Activated T-helper 17 cell treated with anti-CD3 and anti-CD28 coated beads, Interleukin-2, amount 50 U/mL, for 72 hours (primary cell): ENCODE results near the gene CENPB. TPM values are rescaled to one million over a fixed set of nuclear protein-coding genes. Genes with fewer than 3 reads are reported as not detected.
A peak's percentile ranks its signal among the peaks of the same experiment; 100 is the strongest.

ENCODE experiments used
- ATAC-seq: fragments of 150-1000 bp; cut with Tn5 transposase; replicated peaks from 2 replicates; pipeline ENCODE4 v1.10.0; 2021; ENCODE audit warnings: mild to moderate bottlenecking, moderate library complexity
- H3K27ac Mint-ChIP-seq: one replicate; pipeline ENCODE4 v1.8.0; 2022; ENCODE audit warnings: mixed read lengths
- H3K27me3 Mint-ChIP-seq: one replicate; pipeline ENCODE4 v1.8.0; 2022; ENCODE audit warnings: mixed read lengths
- H3K36me3 Mint-ChIP-seq: one replicate; pipeline ENCODE4 v1.8.0; 2022; ENCODE audit warnings: low read depth, mild to moderate bottlenecking, mixed read lengths
- H3K4me1 Mint-ChIP-seq: one replicate; pipeline ENCODE4 v1.8.0; 2022; ENCODE audit warnings: mixed read lengths
- H3K4me3 Mint-ChIP-seq: one replicate; pipeline ENCODE4 v1.8.0; 2022; ENCODE audit warnings: mild to moderate bottlenecking, mixed read lengths
- H3K9me3 Mint-ChIP-seq: one replicate; pipeline ENCODE4 v1.8.0; 2022; ENCODE audit warnings: mixed read lengths
- total RNA-seq, 2 donors: library from RNA; stranded (reverse); gene quantifications; one replicate each; pipeline ENCODE4 v1.2.3, GENCODE V29; 2022

CENPB gene
- total RNA-seq, 2 donors from 2014 or later = 42.3 to 82.1 TPM

GRCh38 chr20:3758566-3758965, 28.0 kb downstream of the CENPB start:
- H3K27me3 Mint-ChIP-seq = no peaks in the 10 kb centered on the region
- no peaks in the 10 kb centered on the region for H3K9me3 Mint-ChIP-seq
- peaks cover 23% of the 10 kb centered on the region for H3K36me3 Mint-ChIP-seq
- H3K4me1 Mint-ChIP-seq = no peaks in the 10 kb centered on the region
- no peak for ATAC-seq
- H3K4me3 Mint-ChIP-seq = no peak overlapping the region
- no peak overlapping the region for H3K27ac Mint-ChIP-seq

GRCh38 chr20:3757268-3757667, 29.3 kb downstream of the CENPB start:
- H3K9me3 Mint-ChIP-seq = no peaks in the 10 kb centered on the region
- H3K27me3 Mint-ChIP-seq = no peaks in the 10 kb centered on the region
- H3K4me3 Mint-ChIP-seq = no peak overlapping the region
- H3K27ac Mint-ChIP-seq = no peak overlapping the region
- no peaks in the 10 kb centered on the region for H3K4me1 Mint-ChIP-seq
- peaks cover 23% of the 10 kb centered on the region for H3K36me3 Mint-ChIP-seq
- no peak for ATAC-seq

DNA sequence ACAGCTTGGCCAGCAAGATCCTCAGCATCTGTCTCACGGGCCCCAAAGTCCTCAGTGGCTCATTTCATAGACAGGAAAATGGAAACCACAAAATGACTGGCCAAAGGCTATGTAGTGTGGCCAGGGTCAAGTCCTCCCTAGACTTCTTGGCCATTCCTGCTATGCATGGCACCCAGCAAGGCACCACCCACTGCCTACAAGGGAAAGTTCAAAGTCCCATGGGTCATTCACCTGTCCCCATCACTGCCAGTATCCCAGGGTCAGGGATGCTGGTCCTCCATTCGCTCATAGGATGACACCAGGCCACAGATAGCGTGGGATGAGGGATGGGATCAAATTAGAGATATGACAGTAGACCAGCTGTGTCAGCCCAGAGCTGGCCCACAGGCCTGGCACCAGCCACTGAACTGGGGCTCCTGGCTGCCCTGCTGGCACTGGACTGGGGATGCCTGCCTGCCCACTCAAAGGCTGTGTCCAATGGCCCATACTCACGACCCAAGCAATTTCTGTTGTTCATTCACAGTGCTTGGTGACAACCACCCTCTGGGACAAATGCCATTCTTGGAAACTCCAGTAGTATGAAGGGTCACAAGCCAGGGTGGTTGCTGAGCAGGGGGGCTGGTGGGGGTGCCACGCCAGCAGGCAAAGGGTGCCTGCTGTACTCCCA, 30.6 kb downstream of the CENPB start:
- Mint-ChIP-seq H3K9me3 (no peaks in the 10 kb centered on the region), H3K4me1 (no peaks in the 10 kb centered on the region), H3K27ac (peak overlapping the region; percentile 43), H3K27me3 (no peaks in the 10 kb centered on the region), H3K4me3 (no peak overlapping the region), H3K36me3 (peaks cover 17% of the 10 kb centered on the region)
- no peak for ATAC-seq

GRCh38 chr20:3755269-3755668, 31.3 kb downstream of the CENPB start:
- no peaks in the 10 kb centered on the region for H3K4me1 Mint-ChIP-seq
- no peaks in the 10 kb centered on the region for H3K9me3 Mint-ChIP-seq
- H3K27me3 Mint-ChIP-seq = no peaks in the 10 kb centered on the region
- H3K4me3 Mint-ChIP-seq = no peak overlapping the region
- H3K36me3 Mint-ChIP-seq = peaks cover 17% of the 10 kb centered on the region
- ATAC-seq = no peak
- peak overlapping the region; percentile 43 for H3K27ac Mint-ChIP-seq

GRCh38 chr20:3754276-3754630, 32.3 kb downstream of the CENPB start:
- Mint-ChIP-seq H3K4me3 (no peak overlapping the region), H3K9me3 (no peaks in the 10 kb centered on the region), H3K36me3 (peaks cover 17% of the 10 kb centered on the region), H3K27ac (no peak overlapping the region), H3K27me3 (no peaks in the 10 kb centered on the region), H3K4me1 (no peaks in the 10 kb centered on the region)
- ATAC-seq = no peak

GRCh38 chr20:3753501-3754275, 32.9 kb downstream of the CENPB start:
- Mint-ChIP-seq H3K27ac (no peak overlapping the region), H3K9me3 (no peaks in the 10 kb centered on the region), H3K4me1 (no peaks in the 10 kb centered on the region), H3K36me3 (peaks cover 17% of the 10 kb centered on the region), H3K27me3 (no peaks in the 10 kb centered on the region), H3K4me3 (no peak overlapping the region)
- ATAC-seq = no peak

DNA sequence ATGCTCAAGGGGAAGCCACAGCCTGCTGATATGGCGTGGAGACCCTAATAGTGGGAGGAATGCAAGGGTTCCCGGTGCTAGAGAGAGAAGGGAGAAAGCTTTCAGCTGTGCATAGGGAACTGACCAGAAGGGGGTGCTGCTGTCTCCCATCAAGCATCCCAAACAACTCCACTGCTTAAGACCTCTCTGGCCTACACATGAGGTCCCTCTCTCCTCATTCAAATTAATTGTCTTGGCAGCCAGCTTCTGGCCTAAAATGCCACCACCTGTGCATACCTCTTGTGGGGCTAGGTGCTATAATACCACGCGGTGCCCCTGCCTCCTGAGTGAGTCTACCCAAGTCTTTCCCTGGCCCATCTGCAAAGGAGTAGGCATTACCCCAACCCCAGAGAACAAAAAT, 33.4 kb downstream of the CENPB start:
- Mint-ChIP-seq H3K36me3 (peaks cover 14% of the 10 kb centered on the region), H3K27me3 (no peaks in the 10 kb centered on the region), H3K9me3 (no peaks in the 10 kb centered on the region), H3K4me3 (no peak overlapping the region), H3K4me1 (no peaks in the 10 kb centered on the region), H3K27ac (no peak overlapping the region)
- peak; percentile 77 for ATAC-seq

DNA sequence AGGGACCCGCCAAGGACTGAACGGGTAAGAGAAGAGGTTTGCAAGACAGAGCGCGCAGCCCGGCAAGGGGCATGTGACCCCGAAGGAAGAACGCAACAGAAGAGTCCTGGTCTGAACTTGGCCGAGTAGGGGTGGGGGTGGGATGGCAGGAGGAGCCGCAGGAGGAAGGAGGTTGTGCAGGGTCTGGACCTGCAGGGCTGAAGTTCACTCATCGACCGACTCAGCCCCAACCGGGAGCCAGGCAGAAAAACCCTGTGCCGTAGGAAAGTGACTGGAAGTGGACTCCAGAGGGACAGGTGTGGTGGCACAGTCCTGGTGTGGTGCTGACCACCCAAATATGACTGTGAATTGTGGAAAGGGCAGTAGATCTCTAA, 34.2 kb downstream of the CENPB start:
- Mint-ChIP-seq H3K4me1 (no peaks in the 10 kb centered on the region), H3K36me3 (peaks cover 7% of the 10 kb centered on the region), H3K27ac (no peak overlapping the region), H3K4me3 (peak overlapping the region; percentile 46), H3K27me3 (no peaks in the 10 kb centered on the region), H3K9me3 (no peaks in the 10 kb centered on the region)
- ATAC-seq = no peak

GRCh38 chr20:3751675-3752385, 34.7 kb downstream of the CENPB start:
- Mint-ChIP-seq H3K27me3 (no peaks in the 10 kb centered on the region), H3K4me1 (no peaks in the 10 kb centered on the region), H3K36me3 (peaks cover 5% of the 10 kb centered on the region), H3K27ac (no peak overlapping the region), H3K9me3 (no peaks in the 10 kb centered on the region), H3K4me3 (peak overlapping the region; percentile 46)
- ATAC-seq = peak; percentile 51

DNA sequence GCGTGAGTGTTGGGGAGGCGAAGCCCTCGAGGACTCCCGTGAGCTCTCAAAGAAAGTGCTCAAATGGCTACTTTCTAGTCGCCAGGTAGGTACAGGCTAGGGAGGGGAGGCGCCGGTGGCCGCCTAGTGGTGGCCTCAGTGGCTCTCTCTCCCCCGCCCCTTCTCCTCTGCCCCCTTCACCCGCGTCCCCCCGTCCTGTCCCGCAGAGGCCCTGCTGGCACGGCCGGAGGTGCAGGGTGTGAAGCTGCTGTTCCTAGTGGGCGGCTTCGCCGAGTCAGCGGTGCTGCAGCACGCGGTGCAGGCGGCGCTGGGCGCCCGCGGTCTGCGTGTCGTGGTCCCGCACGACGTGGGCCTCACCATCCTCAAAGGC, 35.2 kb downstream of the CENPB start:
- Mint-ChIP-seq H3K27ac (no peak overlapping the region), H3K4me1 (no peaks in the 10 kb centered on the region), H3K9me3 (no peaks in the 10 kb centered on the region), H3K4me3 (no peak overlapping the region), H3K36me3 (no peaks in the 10 kb centered on the region), H3K27me3 (no peaks in the 10 kb centered on the region)
- no peak for ATAC-seq

GRCh38 chr20:3749689-3750531, 36.6 kb downstream of the CENPB start:
- Mint-ChIP-seq H3K36me3 (no peaks in the 10 kb centered on the region), H3K27me3 (no peaks in the 10 kb centered on the region), H3K9me3 (no peaks in the 10 kb centered on the region), H3K4me1 (no peaks in the 10 kb centered on the region), H3K27ac (no peak overlapping the region), H3K4me3 (no peak overlapping the region)
- ATAC-seq = peak; percentile 31

- H3K36me3 Mint-ChIP-seq = no peaks in the 10 kb centered on the region
- H3K9me3 Mint-ChIP-seq = no peaks in the 10 kb centered on the region
- ATAC-seq = no peak
- H3K4me3 Mint-ChIP-seq = no peak overlapping the region
- no peaks in the 10 kb centered on the region for H3K4me1 Mint-ChIP-seq
- H3K27me3 Mint-ChIP-seq = no peaks in the 10 kb centered on the region
- no peak overlapping the region for H3K27ac Mint-ChIP-seq
Observed at GRCh38 chr20:3749087-3749688, 37.4 kb downstream of the CENPB start.

- Mint-ChIP-seq H3K4me3 (no peak overlapping the region), H3K27ac (no peak overlapping the region), H3K36me3 (no peaks in the 10 kb centered on the region), H3K4me1 (no peaks in the 10 kb centered on the region), H3K27me3 (no peaks in the 10 kb centered on the region), H3K9me3 (no peaks in the 10 kb centered on the region)
- no peak for ATAC-seq
Observed at GRCh38 chr20:3748073-3748472, 38.5 kb downstream of the CENPB start.

GRCh38 chr20:3747471-3747870, 39.1 kb downstream of the CENPB start:
- ATAC-seq = no peak
- H3K9me3 Mint-ChIP-seq = no peaks in the 10 kb centered on the region
- no peaks in the 10 kb centered on the region for H3K4me1 Mint-ChIP-seq
- H3K27ac Mint-ChIP-seq = no peak overlapping the region
- no peaks in the 10 kb centered on the region for H3K36me3 Mint-ChIP-seq
- H3K4me3 Mint-ChIP-seq = no peak overlapping the region
- no peaks in the 10 kb centered on the region for H3K27me3 Mint-ChIP-seq
